H9 (cell line): ENCODE data around the gene ALDH9A1. TPM values are rescaled to one million over a fixed set of nuclear protein-coding genes. Genes with fewer than 3 reads are reported as not detected.

ENCODE experiments used
- DNase-seq: peaks from one replicate; pipeline ENCODE4 v3.0.0-alpha.2; 2017
- H2AFZ ChIP-seq: one replicate; pipeline ENCODE4 v1.6.1; 2013; ENCODE audit warnings: mild to moderate bottlenecking, low read length, control low read depth, moderate library complexity
- H2AK5ac ChIP-seq: 2 replicates; pipeline ENCODE4 v1.6.1; 2013; ENCODE audit warnings: low read length, control low read depth, mixed read lengths; ENCODE audit not compliant: insufficient read length
- H2BK120ac ChIP-seq: one replicate; pipeline ENCODE4 v1.6.1; 2013; ENCODE audit warnings: low read depth, mild to moderate bottlenecking, low read length, control low read depth, inconsistent platforms; ENCODE audit not compliant: poor library complexity, severe bottlenecking
- H2BK12ac ChIP-seq: 2 replicates; pipeline ENCODE4 v1.6.1; 2013; ENCODE audit warnings: low read length, control low read depth, mixed read lengths, low read depth; ENCODE audit not compliant: insufficient read length
- H2BK15ac ChIP-seq: 2 replicates; pipeline ENCODE4 v1.6.1; 2013; ENCODE audit warnings: low read depth, low read length, control low read depth
- H2BK20ac ChIP-seq: one replicate; pipeline ENCODE4 v1.6.1; 2013; ENCODE audit warnings: low read depth, mild to moderate bottlenecking, low read length, control low read depth, inconsistent platforms; ENCODE audit not compliant: poor library complexity, severe bottlenecking
- H2BK5ac ChIP-seq: 2 replicates; pipeline ENCODE4 v1.6.1; 2013; ENCODE audit warnings: low read length, control low read depth, mixed read lengths; ENCODE audit not compliant: insufficient read length
- H3K14ac ChIP-seq: 2 replicates; pipeline ENCODE4 v1.6.1; 2013; ENCODE audit warnings: low read length, control low read depth; ENCODE audit not compliant: insufficient read depth
- H3K18ac ChIP-seq: 2 replicates; pipeline ENCODE4 v1.6.1; 2013; ENCODE audit warnings: low read depth, mild to moderate bottlenecking, mixed read lengths, low read length, control low read depth; ENCODE audit not compliant: insufficient read length
- H3K23ac ChIP-seq: 2 replicates; pipeline ENCODE4 v1.6.1; 2013; ENCODE audit warnings: low read length, control low read depth, mixed read lengths, low read depth; ENCODE audit not compliant: insufficient read length
- H3K23me2 ChIP-seq: 2 replicates; pipeline ENCODE4 v1.6.1; 2013; ENCODE audit warnings: low read depth, mild to moderate bottlenecking, mixed read lengths, low read length, control low read depth; ENCODE audit not compliant: insufficient read length, poor library complexity, severe bottlenecking
- H3K27ac ChIP-seq: 2 replicates; pipeline ENCODE4 v1.5.1; 2013; ENCODE audit warnings: low read length, control low read depth, mixed read lengths, low read depth; ENCODE audit not compliant: insufficient read length
- H3K27me3 ChIP-seq: 2 replicates; pipeline ENCODE4 v1.6.1; 2013; ENCODE audit warnings: low read length, control low read depth, inconsistent platforms; ENCODE audit not compliant: insufficient read depth
- H3K4ac ChIP-seq: 2 replicates; pipeline ENCODE4 v1.6.1; 2013; ENCODE audit warnings: low read depth, mild to moderate bottlenecking, control low read depth, inconsistent platforms, low read length, moderate library complexity
- H3K4me1 ChIP-seq: 2 replicates; pipeline ENCODE4 v1.6.1; 2013; ENCODE audit warnings: low read length, control low read depth, inconsistent platforms; ENCODE audit not compliant: insufficient read depth
- H3K4me2 ChIP-seq: 2 replicates; pipeline ENCODE4 v1.6.1; 2013; ENCODE audit warnings: low read length, control low read depth, mixed read lengths; ENCODE audit not compliant: insufficient read length, insufficient read depth
- H3K56ac ChIP-seq: 2 replicates; pipeline ENCODE4 v1.6.1; 2013; ENCODE audit warnings: low read depth, mild to moderate bottlenecking, mixed read lengths, low read length, control low read depth; ENCODE audit not compliant: insufficient read length
- H3K79me1 ChIP-seq: 2 replicates; pipeline ENCODE4 v1.6.1; 2013; ENCODE audit warnings: low read depth, mild to moderate bottlenecking, moderate library complexity, low read length, control low read depth, inconsistent platforms; ENCODE audit not compliant: insufficient read depth, poor library complexity, severe bottlenecking
- H3K79me2 ChIP-seq: 2 replicates; pipeline ENCODE4 v1.6.1; 2013; ENCODE audit warnings: low read length, control low read depth, inconsistent platforms; ENCODE audit not compliant: insufficient read depth
- H3K9ac ChIP-seq: 2 replicates; pipeline ENCODE4 v1.6.1; 2013; ENCODE audit warnings: low read length, control low read depth, mixed read lengths; ENCODE audit not compliant: insufficient read length; ENCODE audit errors: extremely low read depth
- H3K9me3 ChIP-seq: one replicate; pipeline ENCODE4 v1.6.1; 2013; ENCODE audit warnings: low read depth, low read length, inconsistent platforms; ENCODE audit not compliant: control insufficient read depth
- H3T11ph ChIP-seq: one replicate; pipeline ENCODE4 v1.6.1; 2013; ENCODE audit warnings: mild to moderate bottlenecking, low read length, control low read depth, inconsistent platforms
- H4K20me1 ChIP-seq: one replicate; pipeline ENCODE4 v1.6.1; 2013; ENCODE audit not compliant: control insufficient read depth, insufficient read length, insufficient read depth
- H4K5ac ChIP-seq: 2 replicates; pipeline ENCODE4 v1.6.1; 2013; ENCODE audit warnings: low read depth, mild to moderate bottlenecking, mixed read lengths, low read length, control low read depth; ENCODE audit not compliant: insufficient read length
- H4K8ac ChIP-seq: replicated peaks from 2 replicates; pipeline ENCODE4 v1.6.1; 2013; ENCODE audit warnings: low read length, control low read depth, mixed read lengths, low read depth; ENCODE audit not compliant: insufficient read length
- H4K91ac ChIP-seq: 2 replicates; pipeline ENCODE4 v1.6.1; 2013; ENCODE audit warnings: low read depth, mild to moderate bottlenecking, moderate library complexity, mixed read lengths, low read length, control low read depth; ENCODE audit not compliant: insufficient read length
- H3K27ac Mint-ChIP-seq, 3 experiments: 2 replicates in 2 of 3; 3 replicates in 1 of 3; pipeline ENCODE4 v1.8.0; 2020 to 2021; ENCODE audit warnings: mixed read lengths in 3 of 3, mild to moderate bottlenecking in 1 of 3, moderate library complexity in 1 of 3
- H3K27me3 Mint-ChIP-seq: 2 replicates; pipeline ENCODE4 v1.8.0; 2021; ENCODE audit warnings: low read depth, mild to moderate bottlenecking, moderate library complexity, mixed read lengths
- H3K36me3 Mint-ChIP-seq, 3 experiments: 2 replicates in 2 of 3; 3 replicates in 1 of 3; pipeline ENCODE4 v1.8.0; 2020 to 2021; ENCODE audit warnings: low read depth in 3 of 3, mixed read lengths in 3 of 3; ENCODE audit not compliant: insufficient read depth in 1 of 3
- H3K4me1 Mint-ChIP-seq, 2 experiments: 2 replicates each; pipeline ENCODE4 v1.8.0; 2020; ENCODE audit warnings: mixed read lengths in 2 of 2
- H3K4me3 Mint-ChIP-seq, 2 experiments: 2 replicates in 1 of 2; 3 replicates in 1 of 2; pipeline ENCODE4 v1.8.0; 2020 to 2021; ENCODE audit warnings: mild to moderate bottlenecking in 2 of 2, mixed read lengths in 2 of 2, moderate library complexity in 1 of 2
- H3K9me3 Mint-ChIP-seq, 2 experiments: 2 replicates in 1 of 2; 3 replicates in 1 of 2; pipeline ENCODE4 v1.8.0; 2020; ENCODE audit warnings: mild to moderate bottlenecking in 2 of 2, mixed read lengths in 2 of 2, moderate library complexity in 1 of 2
- CTCF ChIP-seq: fragments of 200-600 bp; sonication (generic); conservative IDR thresholded peaks from 3 replicates; pipeline ENCODE4 v1.8.0; 2021; ENCODE audit warnings: antibody characterized with exemption, mild to moderate bottlenecking
- WGBS: extraction: QIAGEN DNeasy Blood & Tissue Kit; methylation state at CpG from one replicate; pipeline ENCODE4 v1.1.7; 2013; ENCODE audit warnings: missing lambda C conversion rate, low lambda C conversion rate, mixed read lengths; ENCODE audit not compliant: insufficient read length; ENCODE audit errors: extremely low coverage; 5-methylcytosine and 5-hydroxymethylcytosine counted together
- total RNA-seq: library from RNA; stranded (reverse); gene quantifications from 2 replicates; pipeline ENCODE4 v1.2.1, GENCODE V29; 2021

ALDH9A1 gene
- total RNA-seq, 1 experiment from 2014 or later = 55.0 TPM

GRCh38 chr1:165633614-165634013, 64.7 kb downstream of the ALDH9A1 start:
- Histone ChIP-seq H2BK12ac (no peak overlapping the region), H4K20me1 (no peaks in the 10 kb centered on the region), H2BK5ac (no peak overlapping the region), H4K5ac (no peak overlapping the region), H4K8ac (no peak overlapping the region), H2BK20ac (no peak overlapping the region), H2AFZ (no peak overlapping the region), H3K79me1 (no peaks in the 10 kb centered on the region), H3K27me3 (no peaks in the 10 kb centered on the region), H3K23me2 (peaks cover 11% of the 10 kb centered on the region), H2AK5ac (no peak overlapping the region), H3K4ac (no peak overlapping the region), H3K4me2 (no peak overlapping the region), H3K4me1 (peaks cover 7% of the 10 kb centered on the region; the same call in 1 of the 2 replicates), H4K91ac (no peak overlapping the region), H3K56ac (no peak overlapping the region), H2BK15ac (no peak overlapping the region), H3K18ac (no peak overlapping the region), H3K14ac (no peak overlapping the region), H3K9me3 (no peaks in the 10 kb centered on the region), H3K79me2 (peaks cover 3% of the 10 kb centered on the region; the same call in 1 of the 2 replicates), H3T11ph (no peak overlapping the region), H2BK120ac (no peak overlapping the region), H3K23ac (no peak overlapping the region), H3K27ac (no peak overlapping the region), H3K9ac (no peak overlapping the region)
- WGBS = no CpG with 5 or more reads among the region's 3 CpGs
- no peaks in the 10 kb centered on the region for H3K27me3 Mint-ChIP-seq
- H3K27ac Mint-ChIP-seq = no peak overlapping the region
- H3K4me1 Mint-ChIP-seq = peaks cover 44 to 58% of the 10 kb centered on the region in 2 experiments
- no peak for TF ChIP-seq CTCF
- no peaks in the 10 kb centered on the region for H3K9me3 Mint-ChIP-seq
- H3K4me3 Mint-ChIP-seq = peak overlapping the region in 1 of 2 experiments; percentile 34; a peak in 1 of 5 replicates
- no peak for DNase-seq
- H3K36me3 Mint-ChIP-seq = peaks cover 3 to 5% (median 5%) of the 10 kb centered on the region in 3 experiments; a peak in 3 of 7 replicates
